Measurements from ENCODE around the gene STARD7. TPM values are rescaled to one million over a fixed set of nuclear protein-coding genes. Genes with fewer than 3 reads are reported as not detected.
A peak's percentile ranks its signal among the peaks of the same experiment; 100 is the strongest.

Gene STARD7
- total RNA-seq, 4 donors from 2014 or later, result 69.4 to 92.4 (median 76.8) TPM

DNA sequence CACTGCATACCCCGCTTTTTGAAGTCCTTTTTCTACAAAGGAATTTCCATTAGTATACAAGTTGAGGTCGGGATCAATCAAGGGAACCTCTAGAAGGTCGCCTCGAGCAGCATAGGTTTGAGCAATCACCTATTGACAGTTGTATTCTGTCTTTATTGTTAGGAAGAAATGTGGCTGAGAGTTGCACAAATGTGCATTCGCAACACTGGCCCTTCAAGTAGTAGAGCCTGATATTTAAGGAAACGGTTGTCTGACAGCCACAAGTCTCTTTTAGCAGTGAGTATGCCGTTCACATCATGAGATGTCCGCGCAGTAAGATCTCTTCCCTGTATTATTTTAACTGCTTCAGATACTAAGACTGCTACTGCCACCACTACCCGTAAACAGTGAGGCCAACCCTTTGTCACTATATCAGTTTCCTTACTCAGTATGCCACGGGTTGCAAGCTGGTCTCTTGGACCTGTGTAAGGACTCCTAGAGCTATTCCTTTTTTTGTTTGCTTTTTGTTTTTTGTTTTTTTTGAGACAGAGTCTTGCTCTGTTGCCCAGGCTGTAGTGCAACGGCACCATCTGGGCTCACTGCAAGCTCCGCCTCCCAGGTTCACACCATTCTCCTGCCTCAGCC is 10.0 kb upstream of the STARD7 start:
- no peak overlapping the region for H3K27ac ChIP-seq
- no peaks in the 10 kb centered on the region for H3K4me1 ChIP-seq
- H3K9me3 ChIP-seq, result no peaks in the 10 kb centered on the region
- no peaks in the 10 kb centered on the region for H3K27me3 ChIP-seq
- WGBS, result 94% methylated on average over 13 of the region's 13 CpGs
- TF ChIP-seq EP300 (IDR thresholded peaks at IDR 0.05) (no peak), POLR2A (IDR thresholded peaks at IDR 0.05) (no peak), POLR2AphosphoS5 (IDR thresholded peaks at IDR 0.05) (no peak)
- TF ChIP-seq, protein P1, sequence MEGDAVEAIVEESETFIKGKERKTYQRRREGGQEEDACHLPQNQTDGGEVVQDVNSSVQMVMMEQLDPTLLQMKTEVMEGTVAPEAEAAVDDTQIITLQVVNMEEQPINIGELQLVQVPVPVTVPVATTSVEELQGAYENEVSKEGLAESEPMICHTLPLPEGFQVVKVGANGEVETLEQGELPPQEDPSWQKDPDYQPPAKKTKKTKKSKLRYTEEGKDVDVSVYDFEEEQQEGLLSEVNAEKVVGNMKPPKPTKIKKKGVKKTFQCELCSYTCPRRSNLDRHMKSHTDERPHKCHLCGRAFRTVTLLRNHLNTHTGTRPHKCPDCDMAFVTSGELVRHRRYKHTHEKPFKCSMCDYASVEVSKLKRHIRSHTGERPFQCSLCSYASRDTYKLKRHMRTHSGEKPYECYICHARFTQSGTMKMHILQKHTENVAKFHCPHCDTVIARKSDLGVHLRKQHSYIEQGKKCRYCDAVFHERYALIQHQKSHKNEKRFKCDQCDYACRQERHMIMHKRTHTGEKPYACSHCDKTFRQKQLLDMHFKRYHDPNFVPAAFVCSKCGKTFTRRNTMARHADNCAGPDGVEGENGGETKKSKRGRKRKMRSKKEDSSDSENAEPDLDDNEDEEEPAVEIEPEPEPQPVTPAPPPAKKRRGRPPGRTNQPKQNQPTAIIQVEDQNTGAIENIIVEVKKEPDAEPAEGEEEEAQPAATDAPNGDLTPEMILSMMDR (IDR thresholded peaks at IDR 0.05), result no peak
- no peak for DNase-seq (ENCODE audit: low spot score in 2 of 2)
- H3K4me3 ChIP-seq, result no peak overlapping the region
- H3K36me3 ChIP-seq, result no peaks in the 10 kb centered on the region

DNA sequence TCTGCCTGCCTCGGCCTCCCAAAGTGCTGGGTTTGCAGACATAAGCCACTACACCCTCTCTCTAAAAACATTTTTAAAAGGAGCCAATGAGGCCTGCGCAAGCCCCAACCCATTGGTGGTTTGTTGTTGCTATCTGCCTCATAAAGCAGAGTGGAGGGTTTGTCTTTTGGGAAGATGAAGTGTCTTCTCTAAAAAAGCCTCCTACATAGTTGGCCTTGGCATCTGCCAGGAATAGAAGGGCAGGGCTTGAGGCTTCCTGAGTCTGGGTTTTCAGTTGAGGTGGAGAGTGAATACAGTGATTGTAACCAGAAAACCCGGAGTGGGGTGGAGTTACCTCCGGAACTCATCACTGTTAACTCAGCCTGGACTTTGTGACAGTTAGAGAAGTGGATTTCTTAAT is 5.9 kb upstream of the STARD7 start:
- H3K4me1 ChIP-seq, result peaks cover 9% of the 10 kb centered on the region
- H3K36me3 ChIP-seq, result no peaks in the 10 kb centered on the region
- H3K27me3 ChIP-seq, result no peaks in the 10 kb centered on the region
- H3K4me3 ChIP-seq, result no peak overlapping the region
- H3K27ac ChIP-seq, result no peak overlapping the region
- no peak for DNase-seq (ENCODE audit: low spot score in 2 of 2)
- 83% methylated on average over 4 of the region's 4 CpGs for WGBS
- TF ChIP-seq POLR2A (IDR thresholded peaks at IDR 0.05) (no peak), EP300 (IDR thresholded peaks at IDR 0.05) (no peak), POLR2AphosphoS5 (IDR thresholded peaks at IDR 0.05) (no peak)
- TF ChIP-seq, protein P1 (IDR thresholded peaks at IDR 0.05), result no peak
- H3K9me3 ChIP-seq, result no peaks in the 10 kb centered on the region

DNA sequence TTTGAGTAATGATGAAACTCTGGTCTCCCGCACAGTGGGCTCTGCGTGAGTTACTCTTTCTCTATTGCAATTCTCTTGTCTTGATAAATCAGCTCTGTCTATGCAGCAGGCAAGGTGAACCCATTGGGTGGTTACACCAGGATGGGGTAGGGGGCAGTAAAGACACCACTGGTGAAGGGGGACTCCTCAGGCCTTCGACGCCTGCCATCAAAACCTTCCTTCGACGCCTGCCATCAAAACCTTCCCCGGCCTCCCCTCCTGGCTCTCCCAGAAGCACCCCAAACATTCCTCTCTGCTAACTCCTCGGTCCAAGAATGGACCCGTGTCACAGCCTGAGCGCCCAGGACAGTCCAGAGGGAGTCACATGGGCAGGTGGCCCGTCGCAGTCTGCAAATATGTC is 4.8 kb upstream of the STARD7 start:
- Histone ChIP-seq H3K36me3 (no peaks in the 10 kb centered on the region), H3K27ac (no peak overlapping the region), H3K27me3 (no peaks in the 10 kb centered on the region), H3K9me3 (no peaks in the 10 kb centered on the region), H3K4me3 (no peak overlapping the region), H3K4me1 (peaks cover 14% of the 10 kb centered on the region)
- TF ChIP-seq POLR2AphosphoS5 (IDR thresholded peaks at IDR 0.05) (no peak), EP300 (IDR thresholded peaks at IDR 0.05) (no peak), POLR2A (IDR thresholded peaks at IDR 0.05) (no peak)
- TF ChIP-seq, protein P1 (IDR thresholded peaks at IDR 0.05), result no peak
- 97% methylated on average over 12 of the region's 12 CpGs for WGBS
- DNase-seq (ENCODE audit: low spot score in 2 of 2), result no peak

DNA sequence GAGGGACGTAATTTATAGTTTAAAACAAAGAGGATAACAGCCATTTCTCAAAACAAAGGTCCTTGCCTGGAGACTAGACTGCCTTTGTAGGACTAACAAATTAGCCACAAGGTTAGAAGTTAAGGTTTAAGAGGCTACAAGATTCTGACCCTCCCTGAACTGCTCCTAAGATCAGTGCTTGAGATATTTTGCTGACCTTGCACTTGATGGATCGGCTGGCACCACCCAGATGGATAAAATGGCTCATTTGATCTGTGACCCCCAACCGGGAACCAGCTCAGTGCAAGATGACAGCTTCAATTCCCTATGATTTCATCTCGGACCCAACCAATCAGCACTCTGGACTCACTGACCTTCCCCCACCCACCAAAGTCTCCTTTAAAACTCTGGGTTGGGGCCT is 3.7 kb upstream of the STARD7 start:
- Histone ChIP-seq H3K4me1 (peaks cover 19% of the 10 kb centered on the region), H3K9me3 (no peaks in the 10 kb centered on the region), H3K4me3 (no peak overlapping the region), H3K27me3 (no peaks in the 10 kb centered on the region), H3K27ac (no peak overlapping the region), H3K36me3 (no peaks in the 10 kb centered on the region)
- no peak for TF ChIP-seq POLR2AphosphoS5 (IDR thresholded peaks at IDR 0.05)
- TF ChIP-seq, protein P1 (IDR thresholded peaks at IDR 0.05), result no peak
- TF ChIP-seq EP300 (IDR thresholded peaks at IDR 0.05), result no peak
- no peak for TF ChIP-seq POLR2A (IDR thresholded peaks at IDR 0.05)
- 81% methylated on average over 4 of the region's 4 CpGs for WGBS
- DNase-seq (ENCODE audit: low spot score in 2 of 2), result no peak

DNA sequence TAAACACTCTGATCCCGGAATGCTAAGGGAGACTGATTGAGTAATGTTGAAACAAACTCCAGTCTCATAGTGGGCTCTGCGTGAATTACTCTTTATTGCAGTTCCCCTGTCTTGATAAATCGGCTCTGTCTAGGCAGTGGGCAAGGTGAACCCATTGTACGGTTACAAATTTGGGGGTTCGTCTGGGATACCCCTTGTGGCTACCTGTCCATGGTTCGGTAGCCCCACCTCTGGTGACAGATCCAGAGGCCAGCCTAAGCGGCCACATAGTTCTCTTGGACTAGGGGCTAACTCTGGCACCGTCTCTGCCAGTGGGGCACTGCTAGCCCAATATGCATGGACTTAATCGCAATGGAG is 1.1 kb upstream of the STARD7 start:
- Histone ChIP-seq H3K36me3 (no peaks in the 10 kb centered on the region), H3K27me3 (no peaks in the 10 kb centered on the region), H3K4me3 (peak overlapping the region; percentile 98), H3K27ac (no peak overlapping the region), H3K4me1 (peaks cover 44% of the 10 kb centered on the region), H3K9me3 (no peaks in the 10 kb centered on the region)
- DNase-seq (ENCODE audit: low spot score in 2 of 2), result no peak
- WGBS, result 86% methylated on average over 9 of the region's 9 CpGs
- TF ChIP-seq EP300 (IDR thresholded peaks at IDR 0.05), result no peak
- TF ChIP-seq, protein P1 (IDR thresholded peaks at IDR 0.05), result no peak
- TF ChIP-seq POLR2AphosphoS5 (IDR thresholded peaks at IDR 0.05), result no peak
- no peak for TF ChIP-seq POLR2A (IDR thresholded peaks at IDR 0.05)
